ENCODE measurements around the gene NAA80. TPM values are rescaled to one million over a fixed set of nuclear protein-coding genes. Genes with fewer than 3 reads are reported as not detected.
"Not testable (repeated sequence)": the region's sequence is repeated elsewhere in the genome, so short reads cannot be mapped to it uniquely, and the experiment has no call there.

The NAA80 gene
- total RNA-seq, 1 donor from 2014 or later, result 10.9 TPM

DNA sequence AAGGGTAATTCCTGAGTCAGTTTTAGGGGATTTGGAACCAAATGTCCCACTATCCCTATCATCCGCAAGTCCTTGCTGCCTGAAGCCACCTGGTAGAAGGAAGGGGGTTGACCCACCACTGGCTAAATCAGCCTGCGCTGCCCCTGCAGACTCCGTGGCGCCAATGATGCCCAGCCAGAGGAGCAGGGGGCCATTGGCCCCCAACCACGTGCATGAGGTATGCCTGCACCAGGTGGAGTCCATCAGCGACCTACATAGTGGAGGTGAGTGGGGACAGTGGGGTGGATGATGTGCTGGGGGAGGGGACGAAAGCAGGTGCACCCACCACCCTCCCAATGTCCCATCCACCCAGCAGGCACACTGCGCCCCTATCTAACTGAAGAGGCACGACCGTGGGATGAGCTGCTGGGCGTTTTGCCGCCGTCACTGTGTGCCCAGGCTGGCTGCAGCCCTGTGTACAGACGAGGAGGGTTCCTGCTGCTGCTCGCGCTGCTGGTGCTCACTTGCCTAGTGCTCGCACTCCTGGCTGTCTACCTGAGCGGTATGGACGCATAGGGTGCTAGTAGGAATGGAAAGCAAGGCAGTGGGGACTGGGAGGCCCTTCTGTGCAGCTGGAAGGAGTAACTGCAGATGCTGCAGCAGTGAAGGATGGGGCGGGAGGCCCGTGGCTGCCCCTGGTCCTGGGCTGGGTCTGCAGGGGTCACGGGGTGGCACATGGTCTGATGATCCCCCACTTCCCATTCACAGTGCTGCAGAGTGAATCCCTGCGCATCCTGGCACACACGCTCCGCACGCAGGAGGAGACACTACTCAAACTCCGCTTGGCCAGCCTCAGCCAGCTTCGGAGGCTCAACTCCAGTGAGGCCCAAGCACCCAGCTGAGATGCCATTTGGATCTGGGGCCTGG, 12.6 kb downstream of the NAA80 start:
- Mint-ChIP-seq H3K36me3 (ENCODE audit: low read depth) (peaks cover 5% of the 10 kb centered on the region), H3K27ac (ENCODE audit: unreplicated experiment) (no peak overlapping the region), H3K4me3 (ENCODE audit: unreplicated experiment) (no peak overlapping the region), H3K27me3 (ENCODE audit: low read depth) (no peaks in the 10 kb centered on the region), H3K9me3 (ENCODE audit: low read depth) (no peaks in the 10 kb centered on the region), H3K4me1 (ENCODE audit: low read depth) (peaks cover 6% of the 10 kb centered on the region)
- TF ChIP-seq CTCF (IDR thresholded peaks at IDR 0.05), result no peak
- DNase-seq (ENCODE audit: low spot score), result no peak

DNA sequence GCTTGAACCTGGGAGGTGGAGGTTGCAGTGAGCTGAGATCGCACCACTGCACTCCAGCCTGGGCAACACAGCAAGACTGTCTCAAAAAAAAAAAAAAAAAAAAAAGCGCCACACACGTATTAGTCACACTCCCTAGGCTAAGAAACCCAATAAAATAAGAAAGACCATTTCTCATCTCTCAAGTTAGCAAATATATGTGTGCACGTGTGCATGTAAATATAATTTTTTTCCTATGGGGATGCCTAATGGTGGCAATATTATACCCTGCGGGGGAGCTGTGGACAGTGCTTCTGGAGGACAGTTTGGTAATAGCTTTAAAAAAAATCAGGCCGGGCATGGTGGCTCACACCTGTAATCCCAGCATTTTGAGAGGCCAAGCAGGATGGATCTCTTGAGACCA, 15.1 kb downstream of the NAA80 start:
- not testable (repeated sequence) for H3K27ac Mint-ChIP-seq (ENCODE audit: unreplicated experiment); H3K27me3 Mint-ChIP-seq (ENCODE audit: low read depth); H3K4me3 Mint-ChIP-seq (ENCODE audit: unreplicated experiment); H3K9me3 Mint-ChIP-seq (ENCODE audit: low read depth); H3K4me1 Mint-ChIP-seq (ENCODE audit: low read depth); DNase-seq (ENCODE audit: low spot score); H3K36me3 Mint-ChIP-seq (ENCODE audit: low read depth)

- H3K9me3 Mint-ChIP-seq (ENCODE audit: low read depth), result no peaks in the 10 kb centered on the region
- H3K27ac Mint-ChIP-seq (ENCODE audit: unreplicated experiment), result no peak overlapping the region
- no peak for DNase-seq (ENCODE audit: low spot score)
- H3K27me3 Mint-ChIP-seq (ENCODE audit: low read depth), result peaks cover 5% of the 10 kb centered on the region
- no peak overlapping the region for H3K4me3 Mint-ChIP-seq (ENCODE audit: unreplicated experiment)
- peaks cover under 1% of the 10 kb centered on the region for H3K4me1 Mint-ChIP-seq (ENCODE audit: low read depth)
- TF ChIP-seq CTCF (IDR thresholded peaks at IDR 0.05), result no peak
- H3K36me3 Mint-ChIP-seq (ENCODE audit: low read depth), result no peaks in the 10 kb centered on the region
Measured at GRCh38 chr3:50279255-50280016, 19.8 kb downstream of the NAA80 start.

DNA sequence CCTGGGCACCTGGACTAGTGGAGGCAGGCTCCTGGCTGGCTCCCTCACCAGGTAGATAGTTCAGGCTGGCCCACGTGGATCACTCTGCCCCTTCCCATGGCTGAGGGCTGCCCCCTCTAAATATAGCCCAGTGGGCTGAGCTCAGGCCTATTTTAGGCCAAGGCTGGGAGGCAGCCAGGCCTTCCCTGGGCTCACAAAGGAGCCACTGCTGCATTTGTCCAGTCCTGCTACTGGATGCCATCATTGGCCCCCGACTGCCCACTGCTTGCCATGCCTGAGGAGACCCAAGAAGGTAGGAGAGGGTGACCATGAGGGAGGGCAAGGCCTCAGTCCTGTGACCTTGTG, 20.4 kb downstream of the NAA80 start, which contains the start of gene LSMEM2:
Gene LSMEM2 (plus strand): TSS at position 208 of the 345 bp plus-strand sequence. CDS start 27 bp downstream, at position 235.
- peaks cover 9% of the 10 kb centered on the region for H3K27me3 Mint-ChIP-seq (ENCODE audit: low read depth)
- H3K27ac Mint-ChIP-seq (ENCODE audit: unreplicated experiment), result no peak within 1 kb of the TSS
- TF ChIP-seq CTCF (IDR thresholded peaks at IDR 0.05), result no peak
- DNase-seq (ENCODE audit: low spot score), result no peak
- no peaks in the 10 kb centered on the region for H3K9me3 Mint-ChIP-seq (ENCODE audit: low read depth)
- H3K36me3 Mint-ChIP-seq (ENCODE audit: low read depth), result no peaks in the 10 kb centered on the region
- no peak within 1 kb of the TSS for H3K4me3 Mint-ChIP-seq (ENCODE audit: unreplicated experiment)
- H3K4me1 Mint-ChIP-seq (ENCODE audit: low read depth), result peaks cover 5% of the 10 kb centered on the region

DNA sequence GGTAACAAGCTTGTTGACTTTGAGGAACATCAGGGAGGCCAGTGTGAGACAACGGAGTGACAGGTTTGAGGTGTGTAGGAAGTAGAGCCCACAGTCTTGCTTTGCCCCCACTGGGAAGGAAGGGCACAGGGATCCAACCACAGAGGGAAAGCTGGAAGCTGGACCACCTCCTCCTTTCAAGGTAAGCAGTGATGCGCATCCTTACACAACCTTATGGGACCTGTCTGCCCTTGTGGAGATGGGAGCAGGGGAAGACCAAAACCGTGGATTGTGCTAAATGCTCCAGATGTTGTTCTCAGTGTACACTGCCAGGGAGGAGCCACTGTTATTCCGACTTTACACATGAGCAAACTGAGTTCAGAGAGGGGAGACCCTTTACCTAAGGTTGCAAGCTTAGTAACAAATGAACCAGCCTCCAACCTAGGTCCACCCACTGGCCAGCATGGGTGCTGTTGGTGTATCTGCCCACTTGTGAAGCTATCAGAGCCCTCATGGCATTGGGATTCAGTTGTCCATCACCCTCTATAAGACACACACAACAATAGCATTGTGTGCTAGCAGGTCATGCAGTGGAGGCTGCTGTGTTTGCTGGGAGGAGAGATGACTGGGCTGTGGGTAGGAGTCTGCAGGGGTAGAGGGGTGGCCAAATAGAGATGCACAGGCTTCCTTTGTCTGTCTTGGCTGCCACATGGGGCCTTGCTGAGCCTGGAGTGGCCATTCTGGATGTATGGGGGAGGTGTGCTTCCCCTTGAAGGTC, 20.9 kb downstream of the NAA80 start:
- Mint-ChIP-seq H3K4me1 (ENCODE audit: low read depth) (peaks cover 5% of the 10 kb centered on the region), H3K27ac (ENCODE audit: unreplicated experiment) (no peak overlapping the region), H3K9me3 (ENCODE audit: low read depth) (no peaks in the 10 kb centered on the region), H3K27me3 (ENCODE audit: low read depth) (peaks cover 9% of the 10 kb centered on the region), H3K4me3 (ENCODE audit: unreplicated experiment) (no peak overlapping the region), H3K36me3 (ENCODE audit: low read depth) (no peaks in the 10 kb centered on the region)
- TF ChIP-seq CTCF (IDR thresholded peaks at IDR 0.05), result no peak
- no peak for DNase-seq (ENCODE audit: low spot score)

All from chondrocyte (in vitro differentiated cells).